ENCODE results near the gene MINDY3.
"Not testable (repeated sequence)": the region's sequence is repeated elsewhere in the genome, so short reads cannot be mapped to it uniquely, and the experiment has no call there.

DNA sequence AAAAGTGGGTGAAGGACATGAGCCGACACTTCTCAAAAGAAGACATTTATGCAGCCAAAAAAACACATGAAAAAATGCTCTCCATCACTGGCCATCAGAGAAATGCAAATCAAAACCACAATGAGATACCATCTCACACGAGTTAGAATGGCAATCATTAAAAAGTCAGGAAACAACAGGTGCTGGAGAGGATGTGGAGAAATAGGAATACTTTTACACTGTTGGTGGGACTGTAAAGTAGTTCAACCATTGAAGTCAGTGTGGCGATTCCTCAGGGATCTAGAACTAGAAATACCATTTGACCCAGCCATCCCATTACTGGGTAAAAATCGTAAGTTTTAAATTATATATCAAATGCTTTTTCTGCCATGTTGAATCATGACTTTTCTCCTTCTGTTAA lies 85.8 kb downstream of the MINDY3 start:
- TF ChIP-seq, protein P1, sequence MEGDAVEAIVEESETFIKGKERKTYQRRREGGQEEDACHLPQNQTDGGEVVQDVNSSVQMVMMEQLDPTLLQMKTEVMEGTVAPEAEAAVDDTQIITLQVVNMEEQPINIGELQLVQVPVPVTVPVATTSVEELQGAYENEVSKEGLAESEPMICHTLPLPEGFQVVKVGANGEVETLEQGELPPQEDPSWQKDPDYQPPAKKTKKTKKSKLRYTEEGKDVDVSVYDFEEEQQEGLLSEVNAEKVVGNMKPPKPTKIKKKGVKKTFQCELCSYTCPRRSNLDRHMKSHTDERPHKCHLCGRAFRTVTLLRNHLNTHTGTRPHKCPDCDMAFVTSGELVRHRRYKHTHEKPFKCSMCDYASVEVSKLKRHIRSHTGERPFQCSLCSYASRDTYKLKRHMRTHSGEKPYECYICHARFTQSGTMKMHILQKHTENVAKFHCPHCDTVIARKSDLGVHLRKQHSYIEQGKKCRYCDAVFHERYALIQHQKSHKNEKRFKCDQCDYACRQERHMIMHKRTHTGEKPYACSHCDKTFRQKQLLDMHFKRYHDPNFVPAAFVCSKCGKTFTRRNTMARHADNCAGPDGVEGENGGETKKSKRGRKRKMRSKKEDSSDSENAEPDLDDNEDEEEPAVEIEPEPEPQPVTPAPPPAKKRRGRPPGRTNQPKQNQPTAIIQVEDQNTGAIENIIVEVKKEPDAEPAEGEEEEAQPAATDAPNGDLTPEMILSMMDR (IDR thresholded peaks at IDR 0.05; ENCODE audit: low read depth, low read length, poor library complexity, severe bottlenecking): not testable (repeated sequence)
- not testable (repeated sequence) for TF ChIP-seq EZH2phosphoT487 (IDR thresholded peaks at IDR 0.05; ENCODE audit: borderline replicate concordance, low read length)

Data from DOHH2 (cell line).